MM.1S (cell line): ENCODE measurements around the gene CDC42.

Experiments
- DNase-seq: peaks from one replicate; pipeline ENCODE4 v3.0.0-alpha.2; 2015
- H2AFZ ChIP-seq: fragments of 300-600 bp; sonication (generic); 2 replicates; pipeline ENCODE4 v1.6.0; 2016; ENCODE audit warnings: antibody characterized with exemption, low read length
- H3F3A ChIP-seq: fragments of 300-600 bp; sonication (generic); 2 replicates; pipeline ENCODE4 v1.6.1; 2016; ENCODE audit warnings: mild to moderate bottlenecking, antibody characterized with exemption, low read length, moderate library complexity, mixed read lengths; ENCODE audit not compliant: insufficient read depth
- H3K27ac ChIP-seq: fragments of 300-600 bp; sonication (generic); 2 replicates; pipeline ENCODE4 v1.5.1; 2016; ENCODE audit warnings: mild to moderate bottlenecking, low read length
- H3K27me3 ChIP-seq: fragments of 300-600 bp; sonication (generic); replicated peaks from 2 replicates; pipeline ENCODE4 v1.6.0; 2016; ENCODE audit warnings: low read length; ENCODE audit not compliant: insufficient read depth
- H3K36me3 ChIP-seq: fragments of 300-600 bp; sonication (generic); replicated peaks from 2 replicates; pipeline ENCODE4 v1.6.1; 2016; ENCODE audit warnings: mild to moderate bottlenecking, low read length, mixed read lengths; ENCODE audit not compliant: insufficient read depth
- H3K4me1 ChIP-seq: fragments of 300-600 bp; sonication (generic); 2 replicates; pipeline ENCODE4 v1.6.1; 2016; ENCODE audit warnings: low read length, mixed read lengths
- H3K4me2 ChIP-seq: fragments of 300-600 bp; sonication (generic); 2 replicates; pipeline ENCODE4 v1.6.0; 2016; ENCODE audit warnings: low read depth, low read length
- H3K4me3 ChIP-seq: fragments of 300-600 bp; sonication (generic); 2 replicates; pipeline ENCODE4 v1.5.1; 2016; ENCODE audit warnings: low read length, mixed read lengths
- H3K79me2 ChIP-seq: fragments of 300-600 bp; sonication (generic); 2 replicates; pipeline ENCODE4 v1.6.1; 2016; ENCODE audit warnings: mixed run types, low read length, mixed read lengths
- H3K9ac ChIP-seq: fragments of 300-600 bp; sonication (generic); 2 replicates; pipeline ENCODE4 v1.6.1; 2016; ENCODE audit warnings: low read length, mixed read lengths
- H3K9me2 ChIP-seq: fragments of 300-600 bp; sonication (generic); replicated peaks from 2 replicates; pipeline ENCODE4 v1.6.1; 2016; ENCODE audit warnings: mild to moderate bottlenecking, low read length, mixed read lengths; ENCODE audit not compliant: insufficient read depth
- H3K9me3 ChIP-seq: fragments of 300-600 bp; sonication (generic); replicated peaks from 2 replicates; pipeline ENCODE4 v1.6.1; 2016; ENCODE audit warnings: mild to moderate bottlenecking, low read length, mixed read lengths; ENCODE audit not compliant: insufficient read depth
- H4K20me1 ChIP-seq: fragments of 300-600 bp; sonication (generic); 2 replicates; pipeline ENCODE4 v1.6.1; 2016; ENCODE audit warnings: mild to moderate bottlenecking, low read length, moderate library complexity, mixed read lengths; ENCODE audit not compliant: insufficient read depth
- EZH2 ChIP-seq: fragments of 300-600 bp; sonication (generic); optimal IDR thresholded peaks from 2 replicates; pipeline ENCODE3; 2017; ENCODE audit warnings: low read depth, mild to moderate bottlenecking, antibody characterized with exemption, low read length, mixed read lengths
- EZH2phosphoT487 ChIP-seq: fragments of 300-600 bp; sonication (generic); IDR thresholded peaks from 2 replicates; pipeline ENCODE4 v1.6.1; 2018; ENCODE audit warnings: antibody characterized with exemption, low read length
- TF ChIP-seq, protein P1 (sequence below): fragments of 300-600 bp; sonication (generic); IDR thresholded peaks from 2 replicates; pipeline ENCODE4 v1.5.1; 2016; ENCODE audit warnings: antibody characterized with exemption, low read length, mixed read lengths

Gene CDC42

DNA sequence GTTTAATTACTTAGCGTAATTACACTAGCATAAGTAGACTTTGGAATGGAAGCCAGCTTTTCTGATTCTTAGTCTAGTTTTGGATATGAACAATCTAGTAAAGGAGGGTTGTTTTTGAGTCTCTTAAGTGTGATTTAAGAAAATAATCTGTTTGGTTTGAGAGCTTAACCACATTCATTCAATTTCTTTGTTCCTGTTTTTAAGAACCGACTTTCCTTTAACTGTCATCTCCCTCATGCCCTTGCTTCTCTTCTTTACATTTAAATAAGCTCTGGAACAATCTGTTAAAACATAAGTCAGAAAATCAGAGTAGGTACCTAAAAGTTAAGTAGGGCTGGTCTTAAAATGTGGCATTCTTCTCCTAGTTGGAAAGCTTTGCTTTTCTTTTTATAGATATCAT, 27.7 kb downstream of the CDC42 start:
- Histone ChIP-seq H3K4me3 (no peak overlapping the region), H2AFZ (no peak overlapping the region), H3K9ac (no peak overlapping the region), H3K79me2 (peaks cover 95% of the 10 kb centered on the region), H3F3A (no peaks in the 10 kb centered on the region), H3K27ac (no peak overlapping the region), H3K9me2 (no peaks in the 10 kb centered on the region), H3K27me3 (no peaks in the 10 kb centered on the region), H3K36me3 (peaks cover 8% of the 10 kb centered on the region; the same call in 1 of the 2 replicates), H3K4me1 (peaks cover 4% of the 10 kb centered on the region), H4K20me1 (peaks cover 47% of the 10 kb centered on the region), H3K4me2 (no peak overlapping the region), H3K9me3 (no peaks in the 10 kb centered on the region)
- no peak for DNase-seq
- TF ChIP-seq EZH2: no peak
- TF ChIP-seq, protein P1, sequence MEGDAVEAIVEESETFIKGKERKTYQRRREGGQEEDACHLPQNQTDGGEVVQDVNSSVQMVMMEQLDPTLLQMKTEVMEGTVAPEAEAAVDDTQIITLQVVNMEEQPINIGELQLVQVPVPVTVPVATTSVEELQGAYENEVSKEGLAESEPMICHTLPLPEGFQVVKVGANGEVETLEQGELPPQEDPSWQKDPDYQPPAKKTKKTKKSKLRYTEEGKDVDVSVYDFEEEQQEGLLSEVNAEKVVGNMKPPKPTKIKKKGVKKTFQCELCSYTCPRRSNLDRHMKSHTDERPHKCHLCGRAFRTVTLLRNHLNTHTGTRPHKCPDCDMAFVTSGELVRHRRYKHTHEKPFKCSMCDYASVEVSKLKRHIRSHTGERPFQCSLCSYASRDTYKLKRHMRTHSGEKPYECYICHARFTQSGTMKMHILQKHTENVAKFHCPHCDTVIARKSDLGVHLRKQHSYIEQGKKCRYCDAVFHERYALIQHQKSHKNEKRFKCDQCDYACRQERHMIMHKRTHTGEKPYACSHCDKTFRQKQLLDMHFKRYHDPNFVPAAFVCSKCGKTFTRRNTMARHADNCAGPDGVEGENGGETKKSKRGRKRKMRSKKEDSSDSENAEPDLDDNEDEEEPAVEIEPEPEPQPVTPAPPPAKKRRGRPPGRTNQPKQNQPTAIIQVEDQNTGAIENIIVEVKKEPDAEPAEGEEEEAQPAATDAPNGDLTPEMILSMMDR: no peak
- TF ChIP-seq EZH2phosphoT487: no peak

DNA sequence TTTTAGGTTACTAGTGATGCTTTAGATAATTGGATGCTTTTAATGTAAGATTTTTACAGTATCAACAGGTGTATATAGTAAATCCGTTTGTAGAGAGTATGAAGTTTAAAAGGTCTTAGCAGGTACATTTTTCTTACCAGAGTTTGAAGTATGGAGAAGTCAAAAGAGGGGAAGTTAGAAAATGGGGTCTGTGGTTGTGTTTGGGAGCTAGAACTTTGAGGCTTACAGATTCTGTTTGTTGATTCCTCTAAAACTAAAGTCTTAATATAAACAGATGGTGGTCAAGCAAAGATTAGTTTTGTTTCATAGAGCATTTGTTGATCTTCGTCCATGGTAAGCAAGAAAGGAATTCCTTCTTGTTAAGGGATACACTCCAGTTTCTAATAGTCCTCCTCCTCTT, 35.8 kb downstream of the CDC42 start:
- Histone ChIP-seq H3K9me2 (no peaks in the 10 kb centered on the region), H3K36me3 (peaks cover 3% of the 10 kb centered on the region; the same call in 1 of the 2 replicates), H4K20me1 (peaks cover 36% of the 10 kb centered on the region), H3K9me3 (no peaks in the 10 kb centered on the region), H3K27me3 (no peaks in the 10 kb centered on the region), H3K4me2 (no peak overlapping the region), H3K4me3 (no peak overlapping the region), H3F3A (no peaks in the 10 kb centered on the region), H2AFZ (no peak overlapping the region), H3K27ac (no peak overlapping the region), H3K4me1 (peaks cover 11% of the 10 kb centered on the region), H3K9ac (no peak overlapping the region), H3K79me2 (peaks cover 87% of the 10 kb centered on the region)
- no peak for TF ChIP-seq EZH2
- no peak for TF ChIP-seq EZH2phosphoT487
- TF ChIP-seq, protein P1: no peak
- no peak for DNase-seq

DNA sequence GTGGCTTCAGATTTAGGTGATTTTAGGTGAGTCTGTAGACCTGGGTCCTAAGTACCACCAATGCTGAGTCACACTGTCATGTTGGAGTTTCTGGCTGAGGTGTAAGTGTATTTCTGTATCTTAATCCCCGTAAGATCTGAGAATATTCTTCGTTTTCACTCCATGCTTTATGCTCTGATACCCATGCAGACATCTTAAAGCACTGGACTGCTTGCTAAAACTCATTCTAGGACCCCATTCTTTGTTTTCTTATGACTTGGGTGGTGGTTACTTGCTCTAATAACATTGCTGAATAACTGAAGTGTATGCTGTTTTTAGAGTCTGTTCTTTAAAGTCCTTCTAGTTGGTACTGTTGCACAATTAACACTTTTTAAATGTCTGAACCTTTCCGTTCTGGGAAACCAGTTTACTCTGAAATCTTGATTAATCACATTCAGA, 36.6 kb downstream of the CDC42 start:
- Histone ChIP-seq H3K27me3 (no peaks in the 10 kb centered on the region), H2AFZ (no peak overlapping the region), H3K79me2 (peaks cover 85% of the 10 kb centered on the region), H4K20me1 (peaks cover 29% of the 10 kb centered on the region), H3K9me3 (no peaks in the 10 kb centered on the region), H3K27ac (no peak overlapping the region), H3K4me1 (peaks cover 11% of the 10 kb centered on the region), H3K36me3 (peaks cover 3% of the 10 kb centered on the region; the same call in 1 of the 2 replicates), H3K4me3 (no peak overlapping the region), H3K9me2 (no peaks in the 10 kb centered on the region), H3F3A (no peaks in the 10 kb centered on the region), H3K4me2 (no peak overlapping the region), H3K9ac (no peak overlapping the region)
- TF ChIP-seq EZH2: no peak
- no peak for DNase-seq

DNA sequence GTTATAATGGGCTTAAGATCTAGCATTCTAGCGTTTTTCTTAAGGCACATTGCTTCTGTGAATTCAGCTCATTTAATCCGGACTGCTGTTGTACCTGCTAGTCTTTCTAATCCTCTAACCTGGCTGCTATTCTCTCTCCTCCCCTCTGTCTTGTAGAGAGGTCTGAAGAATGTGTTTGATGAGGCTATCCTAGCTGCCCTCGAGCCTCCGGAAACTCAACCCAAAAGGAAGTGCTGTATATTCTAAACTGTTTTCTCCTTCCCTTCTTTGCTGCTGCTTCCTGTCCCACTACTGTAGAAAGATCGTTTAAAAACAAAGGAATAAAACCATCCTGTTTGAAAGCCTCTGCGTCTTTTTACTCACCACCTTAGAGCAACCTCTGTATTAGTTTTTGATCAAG, 37.3 kb downstream of the CDC42 start:
- Histone ChIP-seq H3K9me2 (no peaks in the 10 kb centered on the region), H3K79me2 (peaks cover 82% of the 10 kb centered on the region), H3K4me1 (peaks cover 11% of the 10 kb centered on the region), H3K27me3 (no peaks in the 10 kb centered on the region), H3K36me3 (peaks cover 4% of the 10 kb centered on the region; the same call in 1 of the 2 replicates), H2AFZ (no peak overlapping the region), H3K27ac (no peak overlapping the region), H3K9ac (no peak overlapping the region), H3K4me2 (no peak overlapping the region), H3K4me3 (no peak overlapping the region), H4K20me1 (peaks cover 29% of the 10 kb centered on the region), H3K9me3 (no peaks in the 10 kb centered on the region), H3F3A (no peaks in the 10 kb centered on the region; the same call in 1 of the 2 replicates)
- no peak for TF ChIP-seq EZH2
- no peak for TF ChIP-seq EZH2phosphoT487
- TF ChIP-seq, protein P1: no peak
- no peak for DNase-seq
